ENCODE results near the gene DDX52.

- TF ChIP-seq CTCF (IDR thresholded peaks at IDR 0.05; ENCODE audit: low read length) (no peak), EZH2 (IDR thresholded peaks at IDR 0.05; ENCODE audit: borderline replicate concordance, low read length) (no peak)
Observed at GRCh38 chr17:37677021-37677420, 33.8 kb upstream of the DDX52 start.

All from OCI-LY1 (cell line).